K562 (cell line): ENCODE measurements around the gene BRSK1. TPM values are rescaled to one million over a fixed set of nuclear protein-coding genes. Genes with fewer than 3 reads are reported as not detected.

Experiments used
- LEF1 ChIP-seq: fragments of 450-650 bp; IDR thresholded peaks from 2 replicates; pipeline ENCODE4 v1.6.1; 2016; ENCODE audit warnings: mild to moderate bottlenecking
- MTA3 ChIP-seq: fragments of 450-650 bp; formaldehyde crosslinking; IDR thresholded peaks from 2 replicates; pipeline ENCODE4 v1.6.1; 2017; ENCODE audit warnings: mild to moderate bottlenecking, borderline replicate concordance
- MYBL2 ChIP-seq, 2 experiments: fragments of 450-650 bp in 1 of 2; sonication (generic) in 1 of 2; formaldehyde crosslinking in 1 of 2; IDR thresholded peaks; 2 replicates each; pipeline versions ENCODE4 v1.6.1 to v1.8.1; 2017 to 2022; ENCODE audit warnings: borderline replicate concordance in 1 of 2, inconsistent platforms in 1 of 2, low read depth in 1 of 2, mild to moderate bottlenecking in 1 of 2, missing genetic modification reagents in 1 of 2, moderate library complexity in 1 of 2
- NCOA4 ChIP-seq: fragments of 450-650 bp; IDR thresholded peaks from 2 replicates; pipeline ENCODE4 v1.6.1; 2018; ENCODE audit warnings: mild to moderate bottlenecking; ENCODE audit not compliant: partially characterized antibody
- STAT5B ChIP-seq: fragments of 250-450 bp; sonication (Bioruptor Pico); IDR thresholded peaks from 2 replicates; pipeline ENCODE4 v1.8.0; 2021; ENCODE audit warnings: mild to moderate bottlenecking, inconsistent platforms
- TCF7L2 ChIP-seq: fragments of 150-350 bp; IDR thresholded peaks from 2 replicates; pipeline ENCODE4 v1.6.1; 2016; ENCODE audit warnings: low read depth, mild to moderate bottlenecking, low read length, moderate library complexity
- TEAD4 ChIP-seq, 2 experiments: sonication (generic) in 1 of 2; formaldehyde crosslinking in 1 of 2; IDR thresholded peaks; 2 replicates each; pipeline versions ENCODE4 v1.6.1 to v1.8.0; 2012 to 2022; ENCODE audit warnings: borderline replicate concordance in 1 of 2, inconsistent platforms in 1 of 2, low read length in 1 of 2, mild to moderate bottlenecking in 1 of 2, missing genetic modification reagents in 1 of 2
- XRCC3 ChIP-seq: fragments of 450-650 bp; IDR thresholded peaks from 2 replicates; pipeline ENCODE4 v1.6.1; 2017; ENCODE audit warnings: mild to moderate bottlenecking, moderate library complexity
- ZFP1 ChIP-seq: fragments of 450-650 bp; formaldehyde crosslinking; IDR thresholded peaks from 2 replicates; pipeline ENCODE4 v1.4.0; 2020; ENCODE audit warnings: mild to moderate bottlenecking, mixed read lengths
- ZNF436 ChIP-seq: fragments of 250-450, 450-650 bp; sonication (Bioruptor Pico); formaldehyde crosslinking; IDR thresholded peaks from 2 replicates; pipeline ENCODE4 v1.7.0; 2020; ENCODE audit warnings: mild to moderate bottlenecking
- polyA plus RNA-seq, 8 experiments: library from polyadenylated mRNA; depleted of rRNA in 4 of 8; stranded (reverse) in 5 of 8; unstranded in 3 of 8; fragments of >200 nt; fragmentation: Nextera tagmentation in 2 of 8; fragmentation: Illumina TruSeq in 1 of 8; extraction: Ambion mirVana in 2 of 8; extraction: Trizol in 1 of 8; gene quantifications; 2 replicates each; pipeline versions ENCODE4 v1.2.1 to v1.2.3, GENCODE V29; 2011 to 2014; ENCODE audit warnings: inconsistent platforms in 1 of 8, missing spikeins in 1 of 8
- total RNA-seq, 7 experiments: library from RNA; depleted of rRNA in 6 of 7; stranded (reverse); fragments of >200 nt in 6 of 7; fragmentation: Illumina TruSeq in 2 of 7; extraction: Trizol in 2 of 7; gene quantifications; 2 replicates each; pipeline versions ENCODE4 v1.2.1 to v1.2.3, GENCODE V29; 2011 to 2021; ENCODE audit warnings: low replicate concordance in 1 of 7
- TF ChIP-seq, protein P1 (sequence below): fragments of 250-450 bp; sonication (Bioruptor Pico); IDR thresholded peaks from 2 replicates; pipeline ENCODE4 v1.4.0; 2020; ENCODE audit warnings: mild to moderate bottlenecking, moderate library complexity, borderline replicate concordance
- TF ChIP-seq, protein P2 (sequence below): fragments of 450-650 bp; IDR thresholded peaks from 2 replicates; pipeline ENCODE4 v1.7.0; 2016; ENCODE audit warnings: borderline replicate concordance
- TF ChIP-seq, protein P3 (sequence below): fragments of 150-350 bp; IDR thresholded peaks from 2 replicates; pipeline ENCODE4 v1.6.1; 2014; ENCODE audit warnings: low read depth, mild to moderate bottlenecking, low read length, borderline replicate concordance
- TF ChIP-seq, protein P4 (sequence below): fragments of 450-650 bp; IDR thresholded peaks from 2 replicates; pipeline ENCODE4 v1.6.1; 2016; ENCODE audit warnings: antibody characterized with exemption

Gene BRSK1
- total and polyA plus RNA-seq, 9 of the 15 experiments (the other 6 are each of a cell fraction or from before 2014, with no cell fraction given): 1.7 to 9.3 (median 3.8) TPM; not detected in 2

DNA sequence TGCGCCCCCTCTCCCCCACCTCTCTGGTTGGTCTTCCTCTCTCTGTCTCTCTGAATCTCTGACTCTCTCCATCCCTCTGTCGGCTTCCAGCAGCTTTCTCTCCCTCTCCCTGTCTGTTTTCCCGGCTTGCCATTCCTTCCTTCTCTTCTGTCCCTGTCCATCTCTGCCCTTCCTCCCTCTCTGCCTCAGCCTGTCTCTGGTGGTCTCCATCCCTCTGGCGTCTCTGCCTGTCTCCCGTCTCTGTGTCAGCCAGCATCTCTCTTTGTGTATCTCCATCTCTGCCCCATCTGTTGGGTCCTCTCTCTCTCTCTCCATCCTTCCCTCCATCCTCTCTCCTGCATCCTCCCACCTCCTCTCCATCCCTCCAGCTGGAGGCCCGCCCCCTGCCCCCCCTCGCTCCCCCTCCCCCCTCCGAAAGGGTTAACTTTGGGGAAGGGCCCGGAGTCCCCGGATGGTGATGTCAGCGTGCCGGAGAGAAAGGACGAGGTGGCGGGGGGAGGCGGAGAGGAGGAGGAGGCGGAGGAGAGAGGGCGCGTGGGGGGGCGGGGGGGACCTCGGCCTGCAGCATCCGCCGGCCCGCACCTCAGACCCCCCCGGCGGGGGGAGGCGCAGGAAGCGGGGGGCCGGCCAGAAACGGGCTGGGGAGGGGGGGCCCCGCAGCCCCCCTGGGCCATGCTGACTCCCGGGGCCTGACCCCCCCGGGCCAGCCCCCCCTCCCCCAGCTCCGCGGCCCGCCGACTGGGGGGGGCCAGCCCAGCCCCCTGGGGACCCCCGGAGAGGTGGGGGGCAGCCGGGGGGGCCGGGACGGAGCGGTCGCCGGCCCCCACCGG lies at the start of gene BRSK1 (continued):
- TF ChIP-seq, protein P1, sequence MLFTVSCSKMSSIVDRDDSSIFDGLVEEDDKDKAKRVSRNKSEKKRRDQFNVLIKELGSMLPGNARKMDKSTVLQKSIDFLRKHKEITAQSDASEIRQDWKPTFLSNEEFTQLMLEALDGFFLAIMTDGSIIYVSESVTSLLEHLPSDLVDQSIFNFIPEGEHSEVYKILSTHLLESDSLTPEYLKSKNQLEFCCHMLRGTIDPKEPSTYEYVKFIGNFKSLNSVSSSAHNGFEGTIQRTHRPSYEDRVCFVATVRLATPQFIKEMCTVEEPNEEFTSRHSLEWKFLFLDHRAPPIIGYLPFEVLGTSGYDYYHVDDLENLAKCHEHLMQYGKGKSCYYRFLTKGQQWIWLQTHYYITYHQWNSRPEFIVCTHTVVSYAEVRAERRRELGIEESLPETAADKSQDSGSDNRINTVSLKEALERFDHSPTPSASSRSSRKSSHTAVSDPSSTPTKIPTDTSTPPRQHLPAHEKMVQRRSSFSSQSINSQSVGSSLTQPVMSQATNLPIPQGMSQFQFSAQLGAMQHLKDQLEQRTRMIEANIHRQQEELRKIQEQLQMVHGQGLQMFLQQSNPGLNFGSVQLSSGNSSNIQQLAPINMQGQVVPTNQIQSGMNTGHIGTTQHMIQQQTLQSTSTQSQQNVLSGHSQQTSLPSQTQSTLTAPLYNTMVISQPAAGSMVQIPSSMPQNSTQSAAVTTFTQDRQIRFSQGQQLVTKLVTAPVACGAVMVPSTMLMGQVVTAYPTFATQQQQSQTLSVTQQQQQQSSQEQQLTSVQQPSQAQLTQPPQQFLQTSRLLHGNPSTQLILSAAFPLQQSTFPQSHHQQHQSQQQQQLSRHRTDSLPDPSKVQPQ: no peak
- TF ChIP-seq STAT5B (CRISPR knock-in tag) (no peak), LEF1 (no peak), ZNF436 (CRISPR knock-in tag) (no peak), XRCC3 (no peak), MYBL2 (IDR thresholded peaks at IDR 0.05; ENCODE audit: low read depth) (no peak), MYBL2 (CRISPR knock-in tag; IDR thresholded peaks at IDR 0.05; ENCODE audit: borderline replicate concordance) (no peak), MTA3 (no peak), TEAD4 (IDR thresholded peaks at IDR 0.05; ENCODE audit: low read length) (no peak), TEAD4 (CRISPR knock-in tag; IDR thresholded peaks at IDR 0.05; ENCODE audit: borderline replicate concordance) (no peak), NCOA4 (no peak), ZFP1 (no peak), TCF7L2 (no peak)
- TF ChIP-seq, protein P2, sequence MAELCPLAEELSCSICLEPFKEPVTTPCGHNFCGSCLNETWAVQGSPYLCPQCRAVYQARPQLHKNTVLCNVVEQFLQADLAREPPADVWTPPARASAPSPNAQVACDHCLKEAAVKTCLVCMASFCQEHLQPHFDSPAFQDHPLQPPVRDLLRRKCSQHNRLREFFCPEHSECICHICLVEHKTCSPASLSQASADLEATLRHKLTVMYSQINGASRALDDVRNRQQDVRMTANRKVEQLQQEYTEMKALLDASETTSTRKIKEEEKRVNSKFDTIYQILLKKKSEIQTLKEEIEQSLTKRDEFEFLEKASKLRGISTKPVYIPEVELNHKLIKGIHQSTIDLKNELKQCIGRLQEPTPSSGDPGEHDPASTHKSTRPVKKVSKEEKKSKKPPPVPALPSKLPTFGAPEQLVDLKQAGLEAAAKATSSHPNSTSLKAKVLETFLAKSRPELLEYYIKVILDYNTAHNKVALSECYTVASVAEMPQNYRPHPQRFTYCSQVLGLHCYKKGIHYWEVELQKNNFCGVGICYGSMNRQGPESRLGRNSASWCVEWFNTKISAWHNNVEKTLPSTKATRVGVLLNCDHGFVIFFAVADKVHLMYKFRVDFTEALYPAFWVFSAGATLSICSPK: 0 out of 2 replicates have a peak, but pooled peaks have one; percentile 72
- TF ChIP-seq, protein P3, sequence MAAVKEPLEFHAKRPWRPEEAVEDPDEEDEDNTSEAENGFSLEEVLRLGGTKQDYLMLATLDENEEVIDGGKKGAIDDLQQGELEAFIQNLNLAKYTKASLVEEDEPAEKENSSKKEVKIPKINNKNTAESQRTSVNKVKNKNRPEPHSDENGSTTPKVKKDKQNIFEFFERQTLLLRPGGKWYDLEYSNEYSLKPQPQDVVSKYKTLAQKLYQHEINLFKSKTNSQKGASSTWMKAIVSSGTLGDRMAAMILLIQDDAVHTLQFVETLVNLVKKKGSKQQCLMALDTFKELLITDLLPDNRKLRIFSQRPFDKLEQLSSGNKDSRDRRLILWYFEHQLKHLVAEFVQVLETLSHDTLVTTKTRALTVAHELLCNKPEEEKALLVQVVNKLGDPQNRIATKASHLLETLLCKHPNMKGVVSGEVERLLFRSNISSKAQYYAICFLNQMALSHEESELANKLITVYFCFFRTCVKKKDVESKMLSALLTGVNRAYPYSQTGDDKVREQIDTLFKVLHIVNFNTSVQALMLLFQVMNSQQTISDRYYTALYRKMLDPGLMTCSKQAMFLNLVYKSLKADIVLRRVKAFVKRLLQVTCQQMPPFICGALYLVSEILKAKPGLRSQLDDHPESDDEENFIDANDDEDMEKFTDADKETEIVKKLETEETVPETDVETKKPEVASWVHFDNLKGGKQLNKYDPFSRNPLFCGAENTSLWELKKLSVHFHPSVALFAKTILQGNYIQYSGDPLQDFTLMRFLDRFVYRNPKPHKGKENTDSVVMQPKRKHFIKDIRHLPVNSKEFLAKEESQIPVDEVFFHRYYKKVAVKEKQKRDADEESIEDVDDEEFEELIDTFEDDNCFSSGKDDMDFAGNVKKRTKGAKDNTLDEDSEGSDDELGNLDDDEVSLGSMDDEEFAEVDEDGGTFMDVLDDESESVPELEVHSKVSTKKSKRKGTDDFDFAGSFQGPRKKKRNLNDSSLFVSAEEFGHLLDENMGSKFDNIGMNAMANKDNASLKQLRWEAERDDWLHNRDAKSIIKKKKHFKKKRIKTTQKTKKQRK: no peak
- TF ChIP-seq, protein P4, sequence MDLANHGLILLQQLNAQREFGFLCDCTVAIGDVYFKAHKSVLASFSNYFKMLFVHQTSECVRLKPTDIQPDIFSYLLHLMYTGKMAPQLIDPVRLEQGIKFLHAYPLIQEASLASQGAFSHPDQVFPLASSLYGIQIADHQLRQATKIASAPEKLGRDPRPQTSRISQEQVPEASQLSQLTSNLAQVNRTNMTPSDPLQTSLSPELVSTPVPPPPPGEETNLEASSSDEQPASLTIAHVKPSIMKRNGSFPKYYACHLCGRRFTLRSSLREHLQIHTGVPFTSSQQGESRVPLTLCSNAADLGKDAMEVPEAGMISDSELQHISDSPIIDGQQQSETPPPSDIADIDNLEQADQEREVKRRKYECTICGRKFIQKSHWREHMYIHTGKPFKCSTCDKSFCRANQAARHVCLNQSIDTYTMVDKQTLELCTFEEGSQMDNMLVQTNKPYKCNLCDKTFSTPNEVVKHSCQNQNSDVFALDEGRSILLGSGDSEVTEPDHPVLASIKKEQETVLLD: no peak
